HG02610 (cell line): ENCODE data around the gene PHTF1.
"Not testable (repeated sequence)": the region's sequence is repeated elsewhere in the genome, so short reads cannot be mapped to it uniquely, and the experiment has no call there.

Experiments used
- ATAC-seq: cut with Tn5 transposase; IDR thresholded peaks from one replicate; pipeline ENCODE4 v1.9.1; 2021; ENCODE audit warnings: mild to moderate bottlenecking, moderate library complexity; ENCODE audit not compliant: unreplicated experiment

PHTF1 gene

DNA sequence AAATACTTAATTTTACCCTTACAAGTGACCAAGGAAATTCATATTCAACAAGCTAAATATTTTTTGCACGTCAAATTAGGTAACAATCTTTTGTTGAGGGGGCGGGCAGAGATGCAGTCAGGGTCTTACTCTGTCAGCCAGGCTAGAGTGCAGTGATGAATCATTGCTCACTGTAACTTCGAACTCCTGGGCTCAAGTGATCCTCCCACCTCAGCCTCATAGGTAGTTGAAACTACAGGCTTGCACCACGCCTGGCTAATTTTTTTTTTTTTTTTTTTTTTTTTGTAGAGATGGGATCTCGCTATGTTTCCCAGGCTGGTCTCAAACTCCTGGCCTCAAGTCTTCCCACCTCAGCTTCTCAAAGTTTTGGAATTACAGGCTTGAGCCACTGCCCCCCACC is 26.5 kb downstream of the PHTF1 start:
- ATAC-seq = no peak

DNA sequence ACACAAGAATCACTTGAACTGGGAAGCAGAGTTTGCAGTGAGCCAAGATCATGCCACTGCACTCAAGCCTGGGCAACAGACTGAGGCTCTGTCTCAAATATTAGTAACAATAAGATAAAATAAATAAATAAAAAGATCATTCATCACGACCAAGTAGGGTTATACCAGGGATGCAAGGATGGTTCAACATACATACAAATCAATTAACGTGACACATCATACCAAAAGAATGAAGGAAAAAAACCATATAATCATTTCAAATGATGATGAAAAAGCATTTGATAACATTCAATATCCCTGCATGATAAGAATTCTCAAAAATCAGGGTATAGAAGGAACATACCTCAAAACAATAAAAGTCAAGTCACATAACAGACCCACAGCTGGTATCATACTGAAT is 38.3 kb downstream of the PHTF1 start:
- no peak for ATAC-seq

DNA sequence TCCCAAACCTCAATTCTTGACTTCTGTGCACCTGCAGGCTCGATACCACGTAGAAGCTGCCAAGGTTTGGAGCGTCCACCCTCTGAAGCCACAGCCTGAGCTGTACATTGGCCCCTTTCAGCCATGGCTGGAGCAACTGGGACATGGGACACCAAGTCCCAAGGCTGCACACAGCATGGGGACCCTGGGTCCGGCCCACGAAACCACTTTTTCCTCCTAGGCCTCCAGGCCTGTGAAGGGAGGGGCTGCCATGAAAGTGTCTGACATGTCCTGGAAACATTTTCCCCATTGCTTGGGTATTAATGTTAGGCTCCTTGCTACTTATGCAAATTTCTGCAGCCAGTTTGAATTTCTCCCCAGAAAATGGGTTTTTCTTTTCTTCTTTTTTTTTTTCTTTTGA is 40.7 kb downstream of the PHTF1 start:
- ATAC-seq = not testable (repeated sequence)

DNA sequence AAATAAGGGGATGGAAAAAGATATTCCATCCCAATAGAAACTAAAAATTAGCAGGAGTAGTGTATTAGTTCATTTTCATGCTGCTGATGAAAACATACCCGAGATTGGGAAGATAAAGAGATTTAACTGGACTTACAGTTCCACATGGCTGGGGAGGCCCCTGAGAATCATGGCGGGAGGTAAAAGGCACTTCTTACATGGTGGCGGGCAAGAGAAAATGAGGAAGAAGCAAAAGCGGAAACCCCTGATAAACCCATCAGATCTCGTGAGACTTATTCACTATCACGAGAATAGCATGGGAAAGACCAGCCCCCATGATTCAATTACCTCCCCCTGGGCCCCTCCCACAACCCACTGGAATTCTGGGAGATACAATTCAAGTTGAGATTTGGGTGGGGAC is 41.8 kb downstream of the PHTF1 start:
- not testable (repeated sequence) for ATAC-seq

DNA sequence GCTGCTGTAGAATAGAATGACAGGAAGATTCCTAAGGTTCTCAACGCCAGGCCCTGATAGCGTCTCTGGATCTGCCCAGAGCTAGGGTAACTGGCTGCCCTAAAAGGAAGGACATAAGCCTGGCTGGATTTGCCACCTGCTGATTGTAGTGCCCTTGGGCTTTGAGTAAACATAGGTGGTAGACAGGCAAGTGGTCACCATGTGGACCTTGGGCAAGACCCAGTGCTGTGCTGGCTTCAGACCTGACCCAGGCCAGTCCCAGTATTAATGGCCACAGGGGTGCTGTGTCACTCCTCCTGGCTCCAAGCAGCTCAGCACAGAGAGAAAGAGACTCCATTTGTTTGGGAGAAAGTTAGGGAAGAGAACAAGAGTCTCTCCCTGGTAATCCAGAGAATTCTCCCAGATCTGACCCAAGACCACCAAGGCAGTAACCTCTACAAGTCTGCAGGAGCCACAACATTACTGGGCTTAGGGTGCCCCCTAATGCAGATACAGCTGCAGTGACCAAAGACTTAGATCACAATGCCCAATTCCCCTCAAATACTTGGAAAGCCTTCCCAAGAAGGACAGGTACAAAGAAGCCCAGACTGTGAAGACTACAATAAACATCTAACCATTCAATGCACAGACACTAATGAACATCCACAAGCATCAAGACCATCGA is 44.5 kb downstream of the PHTF1 start:
- ATAC-seq = no peak

DNA sequence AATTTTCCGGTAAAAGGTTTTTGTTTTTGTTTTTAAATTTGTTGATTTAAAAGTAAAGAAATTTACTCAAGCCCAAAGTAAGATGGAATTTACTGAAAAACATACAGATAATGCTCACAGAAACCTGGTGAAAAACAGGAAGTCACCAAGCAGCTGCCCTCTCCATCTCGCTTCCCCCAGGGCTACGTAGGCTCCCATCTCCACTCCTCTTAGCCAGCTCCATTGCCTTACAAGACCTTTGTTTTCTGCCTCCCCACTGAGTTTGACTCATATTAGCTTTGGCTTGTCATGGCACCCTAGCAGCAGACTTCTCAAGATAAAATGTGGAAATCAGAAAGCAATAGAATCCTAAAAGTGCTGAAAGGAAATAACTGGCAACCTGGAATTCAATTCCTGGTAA is 57.9 kb downstream of the PHTF1 start:
- no peak for ATAC-seq

DNA sequence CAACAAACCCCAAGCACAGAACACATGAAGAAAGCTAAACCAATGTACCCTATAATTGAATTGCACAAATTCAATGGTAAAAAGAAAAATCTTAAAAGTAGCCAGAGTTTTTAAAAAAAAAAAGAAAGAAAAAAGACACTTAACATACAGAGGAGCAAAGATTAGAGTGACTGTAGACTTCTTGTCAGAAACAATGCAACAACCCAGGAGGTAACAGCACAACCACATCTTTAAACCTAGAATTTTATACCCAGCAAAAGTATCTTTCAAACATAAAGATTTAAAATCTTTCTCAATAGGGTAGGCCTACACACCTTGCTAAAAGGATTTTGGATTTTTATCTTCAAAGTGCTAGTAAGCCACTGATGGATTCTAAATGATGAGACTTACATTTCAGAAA is 64.4 kb downstream of the PHTF1 start:
- no peak for ATAC-seq

DNA sequence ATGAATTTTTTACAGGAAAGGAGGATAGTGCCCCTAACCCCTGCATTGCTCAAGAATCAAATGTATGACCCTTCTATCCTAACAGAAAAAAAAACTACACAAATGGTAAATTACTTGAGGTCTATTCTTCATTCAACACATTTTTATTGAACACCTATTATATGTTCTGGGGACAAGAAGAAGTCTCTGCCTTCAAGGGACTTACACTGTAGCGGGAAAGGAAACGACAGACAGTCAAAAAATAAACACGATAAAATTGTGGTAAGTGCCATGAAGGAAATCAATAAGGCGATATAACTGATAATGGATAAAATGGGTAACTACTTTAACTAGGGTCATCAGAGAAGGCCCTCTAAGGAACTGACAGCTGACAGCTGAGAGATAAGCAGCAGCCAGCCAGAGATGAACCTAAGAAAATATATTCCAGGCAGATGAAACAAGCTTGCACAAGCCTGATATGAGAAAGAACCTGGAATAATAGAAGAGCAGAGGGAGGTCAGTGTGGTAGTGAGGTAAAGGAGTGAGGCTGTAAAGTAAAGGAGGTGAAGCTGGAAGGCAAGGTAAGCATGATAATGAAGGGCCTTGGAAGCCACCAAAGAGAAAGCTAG is 66.4 kb downstream of the PHTF1 start:
- no peak for ATAC-seq

DNA sequence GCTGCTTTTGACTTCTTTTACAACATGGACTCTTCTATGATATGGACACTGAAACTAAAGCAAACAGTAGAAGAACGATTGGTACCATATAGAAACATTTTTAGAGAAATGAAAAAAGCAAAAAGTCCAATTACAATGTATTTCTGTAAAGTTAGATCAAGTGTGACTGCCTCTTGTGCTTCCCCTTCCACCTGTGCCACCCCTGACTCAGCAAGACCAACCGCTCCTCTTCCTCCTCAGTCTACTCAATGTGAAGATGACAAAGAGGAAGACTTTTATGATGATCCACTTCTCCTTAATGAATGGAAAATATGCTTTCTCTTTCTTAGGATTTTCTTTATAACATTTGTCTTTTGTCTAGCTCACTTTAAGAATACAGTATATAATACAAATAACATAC is 66.9 kb downstream of the PHTF1 start:
- no peak for ATAC-seq

DNA sequence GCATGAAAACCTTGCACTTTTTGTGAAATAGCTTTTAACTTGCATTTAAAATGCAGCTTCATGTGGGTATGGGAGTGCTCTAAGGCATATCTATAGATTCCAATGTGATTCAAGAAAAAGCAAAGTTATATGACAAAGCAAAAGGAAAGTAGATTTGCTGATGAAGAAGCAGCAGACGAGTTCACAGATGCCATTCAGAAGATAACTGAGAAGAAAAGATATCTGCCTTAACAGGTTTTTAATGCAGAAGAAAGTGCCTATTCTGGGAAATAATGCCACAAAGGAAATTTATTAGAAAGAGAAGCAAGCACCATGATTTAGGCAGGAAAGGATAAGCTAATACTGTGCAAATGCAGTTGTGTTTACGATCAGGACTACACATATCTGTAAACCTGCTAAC is 68.1 kb downstream of the PHTF1 start:
- ATAC-seq = no peak

DNA sequence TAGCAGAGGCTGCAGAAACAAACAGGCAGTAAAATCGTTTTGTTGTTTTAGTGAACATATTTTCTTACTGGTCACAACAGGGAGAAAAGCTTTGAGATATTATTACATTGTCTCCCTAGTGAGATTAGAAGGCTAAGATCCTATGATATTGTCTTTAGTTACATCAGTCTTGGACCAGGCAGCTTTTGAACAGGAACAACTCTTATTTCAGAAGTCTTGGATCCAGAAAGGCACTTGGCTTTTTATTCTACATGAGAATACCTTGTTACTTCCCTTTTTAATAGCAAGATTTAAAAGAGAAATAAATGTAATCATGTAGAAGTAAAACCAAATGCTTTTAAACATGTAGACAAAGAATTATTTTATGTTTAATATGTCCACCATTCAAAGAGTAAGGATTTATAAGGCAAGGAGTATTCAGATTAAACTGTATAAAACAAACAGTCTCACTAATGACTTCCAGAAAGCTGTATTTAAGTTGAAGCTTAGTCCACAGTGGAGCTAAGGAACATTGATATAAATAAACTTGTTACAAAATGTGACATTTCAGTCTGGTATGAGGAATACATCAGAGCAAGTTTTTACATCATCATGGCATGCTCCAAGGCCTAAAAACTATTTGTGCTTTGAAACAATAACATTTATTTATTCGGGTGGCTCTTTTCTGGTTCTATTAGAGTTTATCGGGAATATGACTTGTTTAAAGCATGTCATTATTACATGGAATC is 72.2 kb downstream of the PHTF1 start:
- ATAC-seq = no peak

DNA sequence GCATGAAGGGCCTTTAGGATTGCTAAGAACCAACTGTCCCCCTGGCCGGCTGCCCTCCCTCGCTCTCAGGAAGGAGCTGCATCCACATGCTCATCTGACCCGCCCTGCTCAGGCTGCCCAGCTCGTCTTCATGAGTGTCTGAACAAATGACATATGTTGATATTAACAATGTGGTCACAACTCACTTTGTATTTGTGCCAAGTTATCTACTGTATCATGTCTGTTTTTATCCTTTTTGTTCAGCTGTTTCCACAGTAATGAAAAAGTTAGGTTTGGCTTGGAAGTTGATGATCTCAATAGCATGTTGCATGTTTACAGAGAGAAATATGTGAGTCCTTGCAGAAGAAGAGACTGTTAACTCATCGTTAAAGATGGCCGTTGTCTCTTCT is 75.1 kb downstream of the PHTF1 start:
- no peak for ATAC-seq

DNA sequence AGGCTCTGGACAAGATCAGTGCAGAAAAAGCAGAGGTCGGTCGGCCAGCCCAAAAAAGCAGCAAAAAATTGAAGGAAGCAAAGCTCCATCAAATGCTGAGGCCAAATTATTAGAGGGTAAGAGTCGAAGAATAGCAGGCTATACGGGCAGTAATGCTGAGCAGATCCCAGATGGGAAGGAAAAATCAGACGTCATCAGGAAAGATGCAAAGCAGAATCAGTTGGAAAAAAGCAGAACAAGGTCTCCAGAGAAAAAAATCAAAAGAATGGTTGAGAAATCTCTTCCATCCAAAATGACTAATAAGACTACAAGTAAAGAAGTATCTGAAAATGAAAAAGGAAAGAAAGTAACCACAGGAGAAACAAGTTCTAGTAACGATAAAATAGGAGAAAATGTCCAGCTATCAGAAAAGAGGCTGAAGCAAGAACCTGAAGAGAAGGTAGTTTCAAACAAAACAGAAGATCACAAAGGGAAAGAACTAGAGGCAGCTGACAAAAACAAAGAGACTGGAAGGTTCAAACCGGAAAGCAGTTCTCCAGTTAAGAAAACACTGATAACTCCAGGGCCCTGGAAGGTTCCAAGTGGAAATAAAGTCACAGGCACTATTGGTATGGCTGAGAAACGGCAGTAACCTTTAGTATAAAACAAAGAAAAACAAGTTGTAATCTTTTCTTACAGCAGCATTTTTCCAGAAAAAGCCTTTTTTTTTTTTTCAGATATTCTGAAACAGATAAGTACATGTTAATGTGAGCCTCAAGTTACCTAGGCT is 75.7 kb downstream of the PHTF1 start:
- ATAC-seq = no peak

DNA sequence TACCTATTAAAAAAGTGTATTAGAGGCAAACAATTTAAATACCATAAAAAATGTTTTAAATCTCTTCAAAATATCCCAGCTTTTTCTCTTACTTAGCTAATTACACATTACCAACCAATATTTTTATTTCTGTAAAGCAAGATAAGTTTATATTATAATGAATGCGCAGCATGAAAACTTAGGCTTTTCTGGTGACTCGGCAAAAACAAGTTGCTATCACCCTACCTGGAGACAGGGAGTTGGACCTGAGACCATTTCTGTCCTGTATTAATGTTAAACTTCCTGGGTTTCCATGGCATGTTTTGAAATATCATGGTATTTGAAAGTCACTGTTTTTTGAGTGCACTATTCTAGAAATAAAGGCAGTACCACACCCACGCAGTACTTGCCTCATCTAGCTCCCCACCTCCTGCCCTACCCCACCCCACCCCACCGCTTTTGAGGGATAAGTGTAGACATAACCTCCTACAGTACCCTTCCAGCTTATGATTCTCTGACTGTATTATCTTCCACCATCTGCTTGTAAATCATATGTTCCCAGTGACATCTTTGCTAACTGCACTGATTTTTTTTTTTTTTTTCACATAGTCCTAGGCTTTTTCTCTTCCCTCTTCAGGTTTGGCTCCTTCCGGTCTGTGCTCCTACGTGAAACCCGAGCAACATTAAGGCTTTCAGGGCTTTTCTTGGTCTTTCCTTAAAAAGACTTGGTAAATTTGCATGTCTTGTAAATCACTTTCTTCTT is 77.5 kb downstream of the PHTF1 start:
- ATAC-seq = no peak

DNA sequence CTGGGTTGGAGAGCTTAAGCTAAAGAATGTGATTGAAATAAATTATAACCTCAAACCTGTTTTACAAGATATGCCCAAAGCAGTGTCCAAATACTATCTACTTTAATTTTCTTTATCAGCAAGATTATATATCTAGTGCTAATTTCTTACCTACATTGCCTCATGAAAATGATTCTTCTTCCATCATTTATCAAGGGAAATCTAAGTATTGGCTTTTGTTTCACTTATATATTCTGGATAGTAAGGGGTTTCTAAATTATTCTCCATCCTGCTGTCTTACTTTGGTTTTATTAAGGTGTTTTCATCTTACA is 81.2 kb downstream of the PHTF1 start:
- ATAC-seq = no peak

DNA sequence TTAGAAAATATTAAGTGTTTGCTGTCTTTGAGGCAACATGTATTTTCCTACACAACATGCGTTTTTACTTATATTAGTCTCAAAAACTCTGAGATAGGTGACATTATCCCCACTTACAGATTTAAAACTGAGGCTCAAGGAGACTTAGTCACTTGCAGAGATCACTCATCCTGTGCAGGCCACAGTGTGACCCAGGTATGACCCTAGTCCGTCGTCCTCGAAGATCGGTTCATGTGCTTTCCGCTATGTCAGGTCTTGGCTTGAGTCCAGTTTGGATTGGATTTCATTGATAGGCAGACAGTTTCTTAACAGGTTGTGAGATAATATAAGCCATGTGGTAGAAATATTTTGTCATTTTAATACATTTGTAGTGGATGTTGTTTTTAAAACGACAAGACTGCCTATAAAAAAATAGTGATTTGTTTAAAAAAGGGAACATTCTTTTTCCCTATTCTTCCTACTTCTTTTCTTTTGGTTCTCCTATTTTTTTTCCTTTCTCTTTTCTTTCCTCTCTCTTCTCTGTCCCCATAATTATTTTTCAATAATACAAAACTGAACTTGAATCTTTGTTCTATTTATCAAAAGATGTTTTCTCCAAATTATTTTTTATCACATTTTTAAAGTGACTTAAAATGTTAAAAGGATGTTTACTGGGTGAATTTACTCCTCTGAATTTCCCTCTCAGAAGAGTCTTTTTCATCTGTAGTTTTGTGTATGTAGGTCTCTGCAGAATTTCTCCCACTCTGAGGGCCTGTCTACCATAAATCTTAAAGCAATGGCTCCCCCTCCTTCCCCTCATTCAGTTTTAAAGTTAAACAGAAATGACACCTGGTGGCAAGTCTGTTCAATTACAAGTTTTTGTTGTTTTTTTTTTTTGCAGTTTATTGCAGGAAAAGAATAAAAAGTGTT is 81.8 kb downstream of the PHTF1 start:
- no peak for ATAC-seq

DNA sequence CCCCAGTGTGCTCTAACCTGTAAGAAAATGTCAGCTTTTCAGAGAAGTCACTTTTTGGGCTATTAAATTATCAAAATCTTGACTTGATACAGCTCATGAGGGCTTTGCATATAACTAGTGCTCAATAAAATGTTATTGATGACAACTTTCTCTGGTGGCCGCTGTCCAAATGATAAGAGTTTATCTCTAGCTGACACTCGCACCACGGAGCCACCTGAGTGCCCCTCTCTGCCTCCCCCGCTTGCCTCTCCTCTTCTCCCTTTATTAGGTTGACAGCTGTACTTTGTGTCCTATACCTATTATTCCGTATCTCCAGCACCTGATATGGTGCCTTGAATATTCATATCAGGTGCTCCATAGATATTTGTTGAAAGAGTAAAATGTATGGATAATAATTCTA is 82.8 kb downstream of the PHTF1 start:
- ATAC-seq = no peak

DNA sequence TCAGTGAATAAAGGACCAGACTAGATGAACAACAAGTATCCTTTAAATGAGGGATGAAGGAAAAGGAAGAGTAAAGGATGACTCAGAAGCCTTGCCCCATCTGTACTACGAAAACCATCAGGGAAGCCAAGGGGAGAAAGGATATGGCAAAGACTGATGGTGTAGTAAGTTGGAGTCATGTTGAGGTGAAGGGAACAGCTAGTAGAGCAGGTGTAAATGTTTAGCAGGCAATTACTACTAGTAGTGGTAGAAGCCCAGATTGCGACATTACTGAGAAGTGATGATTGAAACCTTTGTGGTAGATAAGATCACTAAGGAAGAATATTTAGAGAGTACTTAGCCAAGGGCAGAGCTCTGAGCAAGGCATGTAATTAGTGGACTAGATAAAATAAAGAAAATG is 84.0 kb downstream of the PHTF1 start:
- ATAC-seq = no peak

DNA sequence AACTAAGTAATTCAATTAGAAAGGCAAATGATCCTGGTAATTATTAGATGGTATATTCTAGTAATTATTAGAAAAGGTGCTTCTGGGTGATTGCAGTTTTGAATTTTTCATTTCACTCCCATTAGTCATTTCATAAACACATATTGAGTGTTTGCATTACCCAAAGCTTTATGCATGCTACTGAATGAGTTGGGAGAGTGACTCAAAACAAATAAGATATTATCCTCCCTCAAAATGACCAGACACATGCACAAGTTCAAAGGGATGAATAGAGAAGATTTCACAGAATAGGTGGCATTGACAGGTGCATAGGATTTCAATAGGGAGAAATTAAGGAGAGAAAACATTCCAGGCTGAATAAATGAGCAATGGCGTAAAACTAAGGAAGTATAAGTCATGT is 84.7 kb downstream of the PHTF1 start:
- no peak for ATAC-seq

DNA sequence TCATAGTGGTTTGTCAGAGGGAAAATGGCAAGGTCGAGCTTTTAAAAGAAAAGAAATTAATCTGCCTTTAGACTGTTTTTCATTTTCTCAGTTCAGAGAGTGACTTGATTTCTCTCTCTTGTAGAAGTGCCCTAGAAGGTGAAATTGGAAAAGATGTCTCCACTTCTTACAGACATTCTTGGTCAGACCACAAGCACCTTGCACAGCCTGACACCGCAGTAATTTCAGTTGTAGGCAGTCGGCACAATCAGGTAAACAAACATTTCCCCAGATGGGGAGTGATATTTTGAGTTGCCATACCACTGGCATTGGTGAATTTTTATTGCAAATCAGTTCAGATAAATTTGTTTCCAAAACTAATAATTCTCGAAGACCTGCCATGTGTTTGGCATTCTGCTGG is 86.8 kb downstream of the PHTF1 start:
- ATAC-seq = no peak
